GM19397 (cell line): Measurements from ENCODE around the gene VAC14.

Source experiments
- ATAC-seq: cut with Tn5 transposase; IDR thresholded peaks from one replicate; pipeline ENCODE4 v1.9.1; 2021; ENCODE audit warnings: mild to moderate bottlenecking, moderate library complexity; ENCODE audit not compliant: unreplicated experiment

Gene VAC14

GRCh38 chr16:70786020-70786755 is 14.8 kb downstream of the VAC14 start:
- no peak for ATAC-seq

- no peak for ATAC-seq
Measured at GRCh38 chr16:70784692-70785555, 16.0 kb downstream of the VAC14 start.

DNA sequence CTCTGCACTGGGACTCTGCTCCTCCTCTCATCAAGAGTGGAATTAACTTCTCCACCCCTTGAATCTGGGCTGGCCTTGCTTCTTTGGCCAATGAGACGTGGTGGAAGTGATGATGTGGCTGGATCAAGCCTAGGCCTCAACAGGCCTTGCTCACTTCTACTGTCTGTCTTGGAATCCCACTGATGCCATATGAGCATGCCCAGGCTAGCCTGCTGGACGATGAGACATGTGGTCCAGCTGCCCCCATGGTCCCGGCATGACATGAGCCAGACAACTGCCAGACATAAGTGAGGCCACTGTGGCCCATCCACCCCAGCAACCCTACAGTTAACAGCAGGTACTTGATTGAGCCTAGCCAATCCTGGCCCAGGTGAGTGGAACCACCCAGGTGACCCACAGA is 18.7 kb downstream of the VAC14 start:
- no peak for ATAC-seq

DNA sequence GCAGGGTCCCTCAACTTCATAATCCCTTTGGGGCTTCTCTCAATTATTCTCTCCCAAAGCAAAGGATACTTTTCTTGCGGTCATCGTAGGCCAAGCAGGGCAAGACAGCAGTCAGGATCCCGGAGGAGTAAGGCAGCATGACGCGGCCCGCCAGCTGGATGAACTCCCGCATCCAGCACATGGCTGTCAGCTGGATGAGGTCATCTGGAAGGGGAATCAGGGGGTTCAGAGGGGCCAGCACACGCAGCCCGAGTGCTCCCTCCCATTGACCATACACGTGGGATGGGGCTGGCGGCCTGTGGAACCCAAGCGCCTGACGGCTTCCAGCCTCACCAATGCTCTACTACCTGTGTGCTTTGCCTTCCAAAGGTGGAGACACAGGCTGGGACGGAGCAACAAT is 19.2 kb downstream of the VAC14 start:
- ATAC-seq: no peak

GRCh38 chr16:70780546-70780945 is 20.4 kb downstream of the VAC14 start:
- no peak for ATAC-seq

GRCh38 chr16:70779361-70779760 is 21.6 kb downstream of the VAC14 start:
- no peak for ATAC-seq

GRCh38 chr16:70778901-70779309 is 22.1 kb downstream of the VAC14 start:
- ATAC-seq: no peak

DNA sequence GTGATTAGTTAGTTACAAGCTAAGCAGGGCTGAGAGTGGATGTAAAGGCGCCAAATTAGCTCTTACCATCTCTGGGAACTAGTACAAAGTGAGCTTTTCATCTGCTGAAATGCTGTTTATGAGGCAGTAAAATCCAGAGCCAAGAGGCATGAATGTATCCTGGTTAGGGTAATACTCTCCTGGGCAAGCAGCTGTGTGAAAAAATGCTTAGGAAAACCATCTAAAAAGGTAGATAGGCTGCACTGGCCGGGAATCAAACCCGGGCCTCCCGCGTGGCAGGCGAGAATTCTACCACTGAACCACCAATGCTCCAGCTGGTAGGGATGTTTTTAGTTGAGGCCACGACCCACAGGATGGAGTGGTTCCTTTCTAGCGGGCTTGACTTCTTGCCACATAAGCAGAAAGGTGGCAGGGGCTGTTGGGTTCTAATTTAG is 23.0 kb downstream of the VAC14 start:
- no peak for ATAC-seq

GRCh38 chr16:70777496-70777895 is 23.5 kb downstream of the VAC14 start:
- no peak for ATAC-seq

GRCh38 chr16:70775399-70775798 is 25.6 kb downstream of the VAC14 start:
- ATAC-seq: no peak

DNA sequence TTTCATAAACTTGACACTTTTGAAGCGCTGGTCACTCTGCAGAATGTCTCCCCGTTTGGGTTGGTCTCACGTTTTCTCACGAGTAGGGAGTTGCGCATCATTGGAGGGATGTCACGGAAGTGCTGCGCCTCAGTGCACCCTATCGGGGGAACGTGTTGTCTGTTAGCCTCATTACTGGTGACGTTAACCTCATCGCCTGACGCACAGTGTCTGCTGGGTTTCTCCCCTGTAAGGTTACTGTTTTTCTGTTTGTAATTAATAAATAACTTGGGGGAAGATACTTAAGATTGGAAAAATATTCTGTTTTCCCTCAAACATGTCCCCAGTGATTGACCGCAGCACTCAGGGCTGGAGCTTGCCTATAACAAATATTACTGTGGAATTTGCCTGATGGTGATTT is 26.7 kb downstream of the VAC14 start:
- no peak for ATAC-seq

DNA sequence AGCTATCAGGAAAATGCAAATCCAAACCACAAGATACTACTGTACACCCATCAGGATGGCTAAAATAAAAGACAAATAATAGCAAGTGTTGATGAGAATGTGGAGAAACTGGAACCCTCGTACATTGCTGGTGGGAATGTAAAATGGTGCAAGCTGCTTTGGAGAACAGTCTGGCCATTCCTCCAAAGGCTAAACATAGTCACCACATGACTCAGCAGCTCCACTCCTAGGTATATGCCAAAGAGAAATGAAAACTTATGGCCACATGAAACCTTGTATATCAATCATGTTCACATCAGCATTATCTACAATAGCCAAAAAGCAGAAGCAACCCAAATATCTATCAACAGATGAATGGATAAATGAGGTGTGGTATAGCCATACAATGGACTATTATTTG is 28.5 kb downstream of the VAC14 start:
- ATAC-seq: no peak

- ATAC-seq: no peak
Measured at GRCh38 chr16:70770626-70771552, 30.1 kb downstream of the VAC14 start.

GRCh38 chr16:70770291-70770625 is 30.7 kb downstream of the VAC14 start:
- no peak for ATAC-seq

- no peak for ATAC-seq
Measured at GRCh38 chr16:70769761-70770160, 31.2 kb downstream of the VAC14 start.

GRCh38 chr16:70769131-70769530 is 31.8 kb downstream of the VAC14 start:
- no peak for ATAC-seq

DNA sequence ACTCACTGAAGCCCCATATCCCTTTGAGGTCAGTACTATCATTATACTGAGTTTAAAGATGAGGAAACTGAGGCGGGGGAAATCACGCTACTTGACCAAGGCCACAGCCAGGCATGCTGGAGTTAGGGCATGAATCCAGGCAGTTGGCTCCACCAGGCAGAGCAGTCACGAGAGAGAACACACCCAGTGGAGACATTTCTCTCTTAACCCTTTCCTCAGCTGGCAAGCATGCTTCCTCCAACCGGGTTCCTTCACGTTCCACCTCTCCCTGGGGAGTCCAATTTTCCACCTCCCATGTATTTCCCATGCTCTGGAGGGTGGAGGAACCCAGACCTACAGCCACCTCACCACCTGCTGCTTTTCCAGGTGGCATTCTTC is 32.8 kb downstream of the VAC14 start:
- no peak for ATAC-seq

DNA sequence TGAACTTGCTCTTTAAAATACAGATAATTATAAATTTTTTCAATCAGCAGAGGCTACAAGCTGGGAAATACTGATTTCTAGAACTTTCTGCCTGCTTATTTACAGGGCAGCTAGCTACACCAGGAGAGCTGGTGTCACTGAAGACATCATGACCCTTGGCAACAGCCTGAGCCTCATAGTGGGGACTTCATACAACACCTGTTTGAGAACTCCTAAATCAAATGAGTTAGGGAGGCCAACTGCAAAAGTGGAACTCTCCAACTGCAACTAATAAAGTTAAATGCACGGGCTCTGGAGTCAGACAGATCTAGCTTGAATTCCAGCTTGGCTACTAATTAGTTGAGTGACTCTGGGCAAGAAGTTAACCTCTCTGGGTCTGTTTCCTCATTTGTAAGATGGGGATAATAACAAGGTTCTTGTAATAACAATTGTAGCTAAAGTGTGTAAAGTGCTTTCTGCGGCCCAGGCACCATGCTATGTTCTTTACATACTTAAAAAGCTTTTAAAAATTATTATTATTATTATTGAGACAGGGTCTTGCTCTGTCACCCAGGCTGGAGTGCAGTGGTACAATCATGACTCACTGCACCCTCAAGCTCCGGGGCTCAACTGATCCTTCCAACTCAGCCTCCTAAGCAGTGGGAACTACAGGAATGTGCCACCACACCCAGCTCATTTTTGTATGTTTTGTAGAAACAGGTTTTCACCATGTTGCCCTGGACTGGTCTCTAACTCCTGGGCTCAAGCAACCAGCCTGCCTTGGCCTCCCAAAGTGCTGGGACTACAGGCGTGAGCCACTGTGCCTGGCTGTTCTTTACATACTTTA is 33.4 kb downstream of the VAC14 start:
- ATAC-seq: no peak

- no peak for ATAC-seq
Measured at GRCh38 chr16:70766658-70767057, 34.3 kb downstream of the VAC14 start.

- ATAC-seq: no peak
Measured at GRCh38 chr16:70766176-70766575, 34.8 kb downstream of the VAC14 start.
